Astrocyte of the spinal cord (primary cell): ENCODE measurements around the gene CREG2.
A peak's percentile ranks its signal among the peaks of the same experiment; 100 is the strongest.
"Not testable (repeated sequence)": the region's sequence is repeated elsewhere in the genome, so short reads cannot be mapped to it uniquely, and the experiment has no call there.

Experiments
- DNase-seq: peaks from one replicate; pipeline ENCODE4 v3.0.0; 2011; ENCODE audit warnings: low read depth, low spot score
- H3K4me3 ChIP-seq: 2 replicates; pipeline ENCODE4 v1.5.1; 2011; ENCODE audit warnings: low read depth, mild to moderate bottlenecking, low read length, moderate library complexity
- CTCF ChIP-seq: IDR thresholded peaks from 2 replicates; pipeline ENCODE4 v1.5.1; 2012; ENCODE audit warnings: low read depth, mild to moderate bottlenecking, low read length, inconsistent platforms
- in situ Hi-C: cut with HindIII; loops from 2 replicates; pipeline ENCODE4 v1.10.0; 2017; ENCODE audit warnings: low sequenced_read_pairs

CREG2 gene

GRCh38 chr2:101354420-101355311 is 32.6 kb downstream of the CREG2 start:
- in situ Hi-C loops, result no loop called here
- H3K4me3 ChIP-seq, result no peak overlapping the region
- TF ChIP-seq CTCF, result no peak

GRCh38 chr2:101352631-101353030 is 34.7 kb downstream of the CREG2 start:
- H3K4me3 ChIP-seq, in situ Hi-C loops, DNase-seq: not testable (repeated sequence)

More at GRCh38 chr2:101354420-101355311, 32.6 kb downstream of the CREG2 start:
- no peak for DNase-seq

GRCh38 chr2:101351207-101351606 is 36.1 kb downstream of the CREG2 start:
- no peak overlapping the region for H3K4me3 ChIP-seq
- in situ Hi-C loops, result no loop called here
- DNase-seq, result no peak
- TF ChIP-seq CTCF, result no peak

- peak; percentile 55 for DNase-seq
- TF ChIP-seq CTCF, result peak; percentile 57
- in situ Hi-C loops, result no loop called here
- H3K4me3 ChIP-seq, result no peak overlapping the region
Observed at GRCh38 chr2:101349893-101350662, 37.2 kb downstream of the CREG2 start.

GRCh38 chr2:101348883-101349282 is 38.4 kb downstream of the CREG2 start:
- H3K4me3 ChIP-seq, result no peak overlapping the region
- in situ Hi-C loops, result no loop called here
- TF ChIP-seq CTCF, result no peak
- no peak for DNase-seq

- H3K4me3 ChIP-seq, result no peak overlapping the region
- in situ Hi-C loops, result no loop called here
- no peak for DNase-seq
- TF ChIP-seq CTCF, result no peak
Observed at GRCh38 chr2:101346909-101347308, 40.4 kb downstream of the CREG2 start.

GRCh38 chr2:101344137-101344536 is 43.2 kb downstream of the CREG2 start:
- TF ChIP-seq CTCF, result no peak
- no peak for DNase-seq
- in situ Hi-C loops, result no loop called here
- H3K4me3 ChIP-seq, result no peak overlapping the region
